Measurements from ENCODE around the gene PALD1.
"Not testable (repeated sequence)": the region's sequence is repeated elsewhere in the genome, so short reads cannot be mapped to it uniquely, and the experiment has no call there.

Gene PALD1

GRCh38 chr10:70575874-70576802 lies 97.6 kb downstream of the PALD1 start:
- DNase-seq = peak; percentile 94

- DNase-seq = peak; percentile 30
These were observed 98.4 kb downstream of the PALD1 start for GRCh38 chr10:70576803-70577517.

- DNase-seq = peak; percentile 56
These were observed 99.9 kb downstream of the PALD1 start for GRCh38 chr10:70578371-70578947.

- no peak for DNase-seq
These were observed 100.9 kb downstream of the PALD1 start for GRCh38 chr10:70579234-70580002.

GRCh38 chr10:70581176-70581575 lies 102.6 kb downstream of the PALD1 start:
- DNase-seq = not testable (repeated sequence)

- no peak for DNase-seq
These were observed 104.5 kb downstream of the PALD1 start for GRCh38 chr10:70582793-70583668.

GRCh38 chr10:70583669-70584037 lies 105.1 kb downstream of the PALD1 start:
- no peak for DNase-seq

- DNase-seq = no peak
These were observed 105.8 kb downstream of the PALD1 start for GRCh38 chr10:70584366-70584765.

- peak; percentile 30 for DNase-seq
These were observed 106.5 kb downstream of the PALD1 start for GRCh38 chr10:70584909-70585544.

- no peak for DNase-seq
These were observed 107.1 kb downstream of the PALD1 start for GRCh38 chr10:70585578-70586169.

GRCh38 chr10:70586348-70586930 lies 107.9 kb downstream of the PALD1 start:
- no peak for DNase-seq

- no peak for DNase-seq
These were observed 108.6 kb downstream of the PALD1 start for GRCh38 chr10:70587045-70587658.

GRCh38 chr10:70588255-70588654 lies 109.7 kb downstream of the PALD1 start:
- no peak for DNase-seq

GRCh38 chr10:70588859-70589570 lies 110.4 kb downstream of the PALD1 start:
- DNase-seq = no peak

- no peak for DNase-seq
These were observed 111.4 kb downstream of the PALD1 start for GRCh38 chr10:70589762-70590654.

GRCh38 chr10:70590655-70591416 lies 112.3 kb downstream of the PALD1 start:
- no peak for DNase-seq

GRCh38 chr10:70592186-70592735 lies 113.7 kb downstream of the PALD1 start:
- no peak for DNase-seq

Measured in hematopoietic multipotent progenitor cell treated with erythropoietin and hydrocortisone succinate and interleukin-3 and kit ligand, for 8 days (in vitro differentiated cells).